Mesendoderm (in vitro differentiated cells): ENCODE data around the gene INAFM2.

ENCODE experiments used
- DNase-seq: peaks from one replicate; pipeline ENCODE4 v3.0.0; 2013
- H2AK5ac ChIP-seq: 2 replicates; pipeline ENCODE4 v1.6.1; 2013; ENCODE audit warnings: low read length, inconsistent platforms
- H2BK120ac ChIP-seq: 2 replicates; pipeline ENCODE4 v1.6.1; 2013; ENCODE audit warnings: low read depth, mild to moderate bottlenecking, low read length, moderate library complexity, mixed read lengths
- H2BK15ac ChIP-seq: replicated peaks from 2 replicates; pipeline ENCODE4 v1.6.1; 2013; ENCODE audit warnings: low read depth, mild to moderate bottlenecking, moderate library complexity
- H2BK5ac ChIP-seq: 2 replicates; pipeline ENCODE4 v1.6.1; 2013; ENCODE audit warnings: low read length, inconsistent platforms
- H3K18ac ChIP-seq: 2 replicates; pipeline ENCODE4 v1.6.1; 2013; ENCODE audit warnings: mild to moderate bottlenecking, low read length, mixed read lengths
- H3K23ac ChIP-seq: one replicate; pipeline ENCODE4 v1.6.1; 2013; ENCODE audit warnings: low read length
- H3K27ac ChIP-seq: 2 replicates; pipeline ENCODE4 v1.5.1; 2013; ENCODE audit warnings: low read depth, mild to moderate bottlenecking, inconsistent platforms, low read length, moderate library complexity
- H3K27me3 ChIP-seq: 2 replicates; pipeline ENCODE4 v1.6.1; 2013; ENCODE audit warnings: low read length, control low read depth, mild to moderate bottlenecking, inconsistent platforms; ENCODE audit not compliant: insufficient read depth, poor library complexity
- H3K36me3 ChIP-seq: 2 replicates; pipeline ENCODE4 v1.6.1; 2013; ENCODE audit warnings: low read length, inconsistent platforms; ENCODE audit not compliant: control insufficient read depth, insufficient read depth
- H3K4ac ChIP-seq: one replicate; pipeline ENCODE4 v1.6.1; 2013; ENCODE audit warnings: low read depth, mild to moderate bottlenecking, low read length, moderate library complexity
- H3K4me1 ChIP-seq: 2 replicates; pipeline ENCODE4 v1.6.1; 2013; ENCODE audit warnings: low read depth, low read length, inconsistent platforms; ENCODE audit not compliant: control insufficient read depth
- H3K4me2 ChIP-seq: 2 replicates; pipeline ENCODE4 v1.6.1; 2013; ENCODE audit warnings: low read length
- H3K4me3 ChIP-seq: 2 replicates; pipeline ENCODE4 v1.5.1; 2013; ENCODE audit warnings: mild to moderate bottlenecking, low read length
- H3K56ac ChIP-seq: one replicate; pipeline ENCODE4 v1.6.1; 2013; ENCODE audit warnings: low read length
- H3K79me1 ChIP-seq: 2 replicates; pipeline ENCODE4 v1.6.1; 2013; ENCODE audit warnings: low read length, inconsistent platforms
- H3K79me2 ChIP-seq: 2 replicates; pipeline ENCODE4 v1.6.1; 2013; ENCODE audit warnings: mild to moderate bottlenecking, low read length; ENCODE audit not compliant: control insufficient read depth, insufficient read depth
- H3K9ac ChIP-seq: 2 replicates; pipeline ENCODE4 v1.6.1; 2013; ENCODE audit warnings: low read length, inconsistent platforms
- H4K5ac ChIP-seq: one replicate; pipeline ENCODE4 v1.6.1; 2013; ENCODE audit warnings: low read length
- H4K8ac ChIP-seq: one replicate; pipeline ENCODE4 v1.6.1; 2013; ENCODE audit warnings: low read depth, mild to moderate bottlenecking, control low read depth, low read length, moderate library complexity
- WGBS: extraction: QIAGEN DNeasy Blood & Tissue Kit; methylation state at CpG from one replicate; pipeline ENCODE4 v1.1.7; 2013; ENCODE audit warnings: low lambda C conversion rate, missing lambda C conversion rate; ENCODE audit not compliant: insufficient coverage; ENCODE audit errors: extremely low coverage; 5-methylcytosine and 5-hydroxymethylcytosine counted together

Gene INAFM2

GRCh38 chr15:40369971-40370370, 46.5 kb downstream of the INAFM2 start:
- Histone ChIP-seq H2BK120ac (no peak overlapping the region), H4K5ac (no peak overlapping the region), H4K8ac (no peak overlapping the region), H3K79me2 (no peaks in the 10 kb centered on the region), H3K79me1 (no peaks in the 10 kb centered on the region), H2AK5ac (no peak overlapping the region), H3K4me3 (no peak overlapping the region), H3K56ac (no peak overlapping the region), H3K36me3 (no peaks in the 10 kb centered on the region), H3K9ac (no peak overlapping the region), H2BK15ac (no peak overlapping the region), H3K4me1 (peaks cover 2% of the 10 kb centered on the region), H3K27ac (no peak overlapping the region), H3K18ac (no peak overlapping the region), H3K23ac (no peak overlapping the region), H3K27me3 (no peaks in the 10 kb centered on the region), H3K4ac (no peak overlapping the region), H2BK5ac (no peak overlapping the region), H3K4me2 (no peak overlapping the region)
- WGBS: no CpG with 5 or more reads among the region's 13 CpGs
- DNase-seq: no peak

GRCh38 chr15:40372981-40373380, 49.5 kb downstream of the INAFM2 start:
- Histone ChIP-seq H4K5ac (no peak overlapping the region), H3K36me3 (no peaks in the 10 kb centered on the region), H3K79me2 (no peaks in the 10 kb centered on the region), H3K18ac (no peak overlapping the region), H3K79me1 (no peaks in the 10 kb centered on the region), H3K27me3 (no peaks in the 10 kb centered on the region), H3K27ac (no peak overlapping the region), H3K4me2 (no peak overlapping the region), H3K4me1 (peaks cover 2% of the 10 kb centered on the region), H2BK5ac (no peak overlapping the region), H2AK5ac (no peak overlapping the region), H4K8ac (no peak overlapping the region), H2BK120ac (no peak overlapping the region), H3K4ac (no peak overlapping the region), H2BK15ac (no peak overlapping the region), H3K4me3 (no peak overlapping the region), H3K9ac (no peak overlapping the region), H3K23ac (no peak overlapping the region), H3K56ac (no peak overlapping the region)
- peak; percentile 45 for DNase-seq
- no CpG with 5 or more reads among the region's 2 CpGs for WGBS
